Suprapubic skin (tissue), 4 donors: Measurements from ENCODE around the gene TPH1. TPM values are rescaled to one million over a fixed set of nuclear protein-coding genes. Genes with fewer than 3 reads are reported as not detected.
A peak's percentile ranks its signal among the peaks of the same experiment; 100 is the strongest.

Experiments used
- DNase-seq, 2 donors: peaks; one replicate each; pipeline ENCODE4 v3.0.0-alpha.2; 2019; ENCODE audit warnings: low spot score in 2 of 2
- H3K27ac ChIP-seq: fragments of 200-600 bp; sonication (generic); one replicate; pipeline ENCODE4 v1.5.1; 2019
- H3K27me3 ChIP-seq: fragments of 200-600 bp; sonication (generic); one replicate; pipeline ENCODE4 v1.5.1; 2019
- H3K36me3 ChIP-seq: fragments of 200-600 bp; sonication (generic); one replicate; pipeline ENCODE4 v1.5.1; 2019
- H3K4me1 ChIP-seq: fragments of 200-600 bp; sonication (generic); one replicate; pipeline ENCODE4 v1.5.1; 2019
- H3K4me3 ChIP-seq: fragments of 200-600 bp; sonication (generic); one replicate; pipeline ENCODE4 v1.5.1; 2019; ENCODE audit warnings: mild to moderate bottlenecking
- H3K9me3 ChIP-seq: fragments of 200-600 bp; sonication (generic); one replicate; pipeline ENCODE4 v1.5.1; 2019
- CTCF ChIP-seq, 2 donors: fragments of 200-600 bp in 1 of 2; fragments of 450-650 bp in 1 of 2; sonication (generic) in 1 of 2; IDR thresholded peaks; one replicate each; pipeline ENCODE4 v1.5.1; 2016 to 2019; ENCODE audit warnings: antibody characterized with exemption in 2 of 2, mild to moderate bottlenecking in 1 of 2, moderate library complexity in 1 of 2
- EP300 ChIP-seq: sonication (generic); formaldehyde crosslinking; IDR thresholded peaks from one replicate; pipeline ENCODE4 v1.6.1; 2017; ENCODE audit warnings: antibody characterized with exemption
- POLR2A ChIP-seq, 2 donors: fragments of 450-650 bp; IDR thresholded peaks; one replicate each; pipeline ENCODE4 v1.6.1; 2017; ENCODE audit warnings: antibody characterized with exemption in 2 of 2, mild to moderate bottlenecking in 2 of 2, moderate library complexity in 2 of 2
- POLR2AphosphoS5 ChIP-seq, 3 donors: sonication (generic); formaldehyde crosslinking; IDR thresholded peaks; one replicate each; pipeline ENCODE4 v1.6.1; 2017; ENCODE audit warnings: antibody characterized with exemption in 3 of 3
- WGBS: methylation state at CpG from one replicate; pipeline ENCODE4 v1.1.5; 2018; 5-methylcytosine and 5-hydroxymethylcytosine counted together
- total RNA-seq, 4 donors: library from RNA; depleted of rRNA; stranded (reverse); fragments of >200 nt; gene quantifications; one replicate each; pipeline ENCODE4 v1.1.0, GENCODE V29; 2016

The TPH1 gene
- total RNA-seq = 1 to 10 TPM in 1 of 4 donors, under 1 TPM in 3; 0.19 to 1.9 (median 0.40) TPM

- TF ChIP-seq POLR2AphosphoS5 (IDR thresholded peaks at IDR 0.05) = no peak
- TF ChIP-seq CTCF (IDR thresholded peaks at IDR 0.05) = no peak
- TF ChIP-seq EP300 = no peak
- no peak for TF ChIP-seq POLR2A (IDR thresholded peaks at IDR 0.05)
- Histone ChIP-seq H3K27me3 (peaks cover 12% of the 10 kb centered on the region), H3K36me3 (no peaks in the 10 kb centered on the region), H3K4me1 (peaks cover 11% of the 10 kb centered on the region), H3K4me3 (peak within 1 kb of the TSS; percentile 24), H3K9me3 (no peaks in the 10 kb centered on the region), H3K27ac (no peak within 1 kb of the TSS)
- DNase-seq = no peak
- 15% methylated on average over 6 of the region's 36 CpGs for WGBS
Measured at GRCh38 chr11:18046116-18046777, at the start of gene TPH1. TSS of gene TPH1 (minus strand) at chr11:18046269. CDS start at chr11:18040762, 5,507 bp downstream.

GRCh38 chr11:18093959-18094358 lies 47.9 kb upstream of the TPH1 start:
- H3K9me3 ChIP-seq = no peaks in the 10 kb centered on the region
- TF ChIP-seq POLR2AphosphoS5 (IDR thresholded peaks at IDR 0.05) (no peak), EP300 (no peak), CTCF (IDR thresholded peaks at IDR 0.05) (no peak), POLR2A (IDR thresholded peaks at IDR 0.05) (no peak)

GRCh38 chr11:18091731-18092130 lies 45.7 kb upstream of the TPH1 start:
- peaks cover 95% of the 10 kb centered on the region for H3K36me3 ChIP-seq
- DNase-seq = no peak
- no peaks in the 10 kb centered on the region for H3K4me1 ChIP-seq
- TF ChIP-seq POLR2AphosphoS5 (IDR thresholded peaks at IDR 0.05) (no peak), EP300 (no peak), POLR2A (IDR thresholded peaks at IDR 0.05) (no peak), CTCF (IDR thresholded peaks at IDR 0.05) (no peak)
- H3K9me3 ChIP-seq = no peaks in the 10 kb centered on the region
- H3K27ac ChIP-seq = no peak overlapping the region
- WGBS = 95% methylated on average over 2 of the region's 2 CpGs
- H3K4me3 ChIP-seq = no peak overlapping the region
- no peaks in the 10 kb centered on the region for H3K27me3 ChIP-seq

More at GRCh38 chr11:18093959-18094358, 47.9 kb upstream of the TPH1 start:
- Histone ChIP-seq H3K27me3 (no peaks in the 10 kb centered on the region), H3K36me3 (peaks cover 75% of the 10 kb centered on the region), H3K27ac (no peak overlapping the region), H3K4me1 (no peaks in the 10 kb centered on the region), H3K4me3 (no peak overlapping the region)
- no peak for DNase-seq

GRCh38 chr11:18088966-18089365 lies 42.9 kb upstream of the TPH1 start:
- WGBS = 80% methylated on average over 3 of the region's 3 CpGs
- H3K4me3 ChIP-seq = no peak overlapping the region
- DNase-seq = no peak
- H3K27me3 ChIP-seq = no peaks in the 10 kb centered on the region
- peaks cover 95% of the 10 kb centered on the region for H3K36me3 ChIP-seq
- no peaks in the 10 kb centered on the region for H3K9me3 ChIP-seq
- no peak for TF ChIP-seq CTCF (IDR thresholded peaks at IDR 0.05)
- TF ChIP-seq POLR2AphosphoS5 (IDR thresholded peaks at IDR 0.05) = no peak
- TF ChIP-seq EP300 = no peak
- no peak for TF ChIP-seq POLR2A (IDR thresholded peaks at IDR 0.05)
- no peaks in the 10 kb centered on the region for H3K4me1 ChIP-seq
- no peak overlapping the region for H3K27ac ChIP-seq

GRCh38 chr11:18088366-18088765 lies 42.3 kb upstream of the TPH1 start:
- H3K36me3 ChIP-seq = peaks cover 91% of the 10 kb centered on the region
- WGBS = 94% methylated on average over 2 of the region's 2 CpGs

More at GRCh38 chr11:18088366-18088765, 42.3 kb upstream of the TPH1 start:
- H3K27ac ChIP-seq = no peak overlapping the region
- no peak for DNase-seq
- TF ChIP-seq POLR2AphosphoS5 (IDR thresholded peaks at IDR 0.05) = no peak
- no peak for TF ChIP-seq EP300
- TF ChIP-seq POLR2A (IDR thresholded peaks at IDR 0.05) = no peak
- TF ChIP-seq CTCF (IDR thresholded peaks at IDR 0.05) = no peak
- H3K27me3 ChIP-seq = no peaks in the 10 kb centered on the region
- H3K4me3 ChIP-seq = no peak overlapping the region
- no peaks in the 10 kb centered on the region for H3K9me3 ChIP-seq
- no peaks in the 10 kb centered on the region for H3K4me1 ChIP-seq
